H1 (cell line): Measurements from ENCODE around the gene GPR87. TPM values are rescaled to one million over a fixed set of nuclear protein-coding genes. Genes with fewer than 3 reads are reported as not detected.
A peak's percentile ranks its signal among the peaks of the same experiment; 100 is the strongest.

Experiments used
- CTCF ChIA-PET: fragments of 300-600 bp; sonication (Branson Sonifier 250); formaldehyde crosslinking; loops from one replicate; lab custom pipeline; 2021; ENCODE audit not compliant: partially characterized antibody; lab: Charles Lee
- POLR2A ChIA-PET: fragments of 300-600 bp; sonication (Branson Sonifier 250); formaldehyde crosslinking; loops from one replicate; lab custom pipeline; 2021; ENCODE audit warnings: inconsistent platforms; ENCODE audit not compliant: partially characterized antibody; lab: Charles Lee
- DNase-seq, 2 experiments: peaks; one replicate each; pipeline versions ENCODE4 v3.0.0 to v3.0.0-alpha.2; 2010 to 2022; ENCODE audit warnings: low spot score in 2 of 2, low read depth in 1 of 2, mixed read lengths in 1 of 2
- FAIRE-seq: peaks from 2 replicates; lab custom pipeline; 2011; peaks lifted over from hg19 to GRCh38; lab: Jason Lieb, UNC
- H2AFZ ChIP-seq: 2 replicates; pipeline ENCODE4 v1.8.1; 2012; ENCODE audit warnings: low read length, inconsistent platforms
- H2AK5ac ChIP-seq: 2 replicates; pipeline ENCODE4 v1.6.1; 2013; ENCODE audit warnings: low read depth, low read length
- H2BK120ac ChIP-seq: replicated peaks from 2 replicates; pipeline ENCODE3; 2013; ENCODE audit warnings: low read depth, low read length, inconsistent platforms
- H2BK12ac ChIP-seq: 2 replicates; pipeline ENCODE4 v1.6.1; 2013; ENCODE audit warnings: low read depth, low read length
- H2BK15ac ChIP-seq: 2 replicates; pipeline ENCODE4 v1.6.1; 2013; ENCODE audit warnings: low read length
- H2BK20ac ChIP-seq: 2 replicates; pipeline ENCODE4 v1.6.1; 2013; ENCODE audit warnings: low read length
- H2BK5ac ChIP-seq: 2 replicates; pipeline ENCODE4 v1.6.1; 2013; ENCODE audit warnings: low read depth, low read length
- H3K14ac ChIP-seq: 2 replicates; pipeline ENCODE4 v1.6.1; 2013; ENCODE audit warnings: inconsistent platforms; ENCODE audit not compliant: insufficient read length
- H3K18ac ChIP-seq: 2 replicates; pipeline ENCODE4 v1.6.1; 2013; ENCODE audit warnings: low read length; ENCODE audit errors: extremely low read depth
- H3K23ac ChIP-seq: 2 replicates; pipeline ENCODE4 v1.6.1; 2013; ENCODE audit warnings: inconsistent platforms; ENCODE audit not compliant: insufficient read length
- H3K23me2 ChIP-seq: 2 replicates; pipeline ENCODE4 v1.6.1; 2013; ENCODE audit warnings: low read depth, low read length
- H3K27ac ChIP-seq: 2 replicates; pipeline ENCODE4 v1.6.1; 2011; ENCODE audit warnings: low read depth, low read length, inconsistent platforms
- H3K27me3 ChIP-seq, 4 experiments: replicated peaks in 1 of 4; 1 replicate in 1 of 4; 2 replicates in 3 of 4; pipeline versions ENCODE4 v1.6.1 to v1.8.1; 2011 to 2013; ENCODE audit warnings: low read length in 3 of 4, mild to moderate bottlenecking in 3 of 4, inconsistent platforms in 2 of 4, mixed read lengths in 2 of 4, moderate library complexity in 1 of 4; ENCODE audit not compliant: control insufficient read depth in 3 of 4, insufficient read depth in 3 of 4; ENCODE audit errors: extremely low read depth in 1 of 4
- H3K36me3 ChIP-seq, 4 experiments: 2 replicates each; pipeline versions ENCODE4 v1.6.1 to v1.8.1; 2011 to 2013; ENCODE audit warnings: mild to moderate bottlenecking in 4 of 4, low read length in 3 of 4, moderate library complexity in 2 of 4, control low read depth in 1 of 4, inconsistent platforms in 1 of 4; ENCODE audit not compliant: insufficient read depth in 4 of 4, control insufficient read depth in 2 of 4
- H3K4ac ChIP-seq: replicated peaks from 2 replicates; pipeline ENCODE3; 2013; ENCODE audit warnings: low read length, low read depth, mixed read lengths, inconsistent platforms; ENCODE audit not compliant: insufficient read length
- H3K4me1 ChIP-seq, 4 experiments: replicated peaks in 1 of 4; 1 replicate in 1 of 4; 2 replicates in 3 of 4; pipeline versions ENCODE4 v1.6.1 to v1.8.1; 2011 to 2013; ENCODE audit warnings: low read length in 3 of 4, inconsistent platforms in 2 of 4, mixed read lengths in 1 of 4; ENCODE audit not compliant: insufficient read depth in 4 of 4, control insufficient read depth in 3 of 4
- H3K4me2 ChIP-seq, 2 experiments: 2 replicates each; pipeline versions ENCODE4 v1.6.1 to v1.8.1; 2011 to 2013; ENCODE audit warnings: low read depth in 2 of 2, low read length in 2 of 2, control low read depth in 1 of 2, inconsistent platforms in 1 of 2, mild to moderate bottlenecking in 1 of 2; ENCODE audit not compliant: insufficient read depth in 1 of 2
- H3K4me3 ChIP-seq, 4 experiments: fragments of 200-600, 300-600 bp in 1 of 4; sonication (generic), shearing (Covaris generic), sonication (Bioruptor Twin) in 1 of 4; 2 replicates each; pipeline versions ENCODE4 v1.5.1 to v1.8.1; 2011 to 2016; ENCODE audit warnings: low read length in 4 of 4, low read depth in 3 of 4, control low read depth in 2 of 4, inconsistent platforms in 2 of 4, mild to moderate bottlenecking in 2 of 4, mixed read lengths in 1 of 4, moderate library complexity in 1 of 4; ENCODE audit not compliant: insufficient read depth in 2 of 4; ENCODE audit errors: extremely low read depth in 1 of 4
- H3K56ac ChIP-seq: replicated peaks from 2 replicates; pipeline ENCODE3; 2013; ENCODE audit warnings: low read depth, mild to moderate bottlenecking, mixed read lengths, low read length, inconsistent platforms; ENCODE audit not compliant: insufficient read length
- H3K79me1 ChIP-seq: 2 replicates; pipeline ENCODE4 v1.6.1; 2013; ENCODE audit warnings: low read depth, low read length, control low read depth
- H3K79me2 ChIP-seq, 2 experiments: 2 replicates each; pipeline versions ENCODE4 v1.6.1 to v1.8.1; 2012 to 2013; ENCODE audit warnings: low read length in 2 of 2, mild to moderate bottlenecking in 2 of 2, inconsistent platforms in 1 of 2; ENCODE audit not compliant: insufficient read depth in 2 of 2, control insufficient read depth in 1 of 2
- H3K9ac ChIP-seq, 4 experiments: replicated peaks in 1 of 4; 1 replicate in 1 of 4; 2 replicates in 3 of 4; pipeline versions ENCODE4 v1.6.1 to v1.8.1; 2011 to 2013; ENCODE audit warnings: low read depth in 3 of 4, low read length in 3 of 4, control low read depth in 2 of 4, mild to moderate bottlenecking in 2 of 4, moderate library complexity in 2 of 4, inconsistent platforms in 1 of 4; ENCODE audit errors: extremely low read depth in 1 of 4
- H3K9me3 ChIP-seq, 2 experiments: 2 replicates each; pipeline versions ENCODE4 v1.6.1 to v1.8.1; 2012 to 2013; ENCODE audit warnings: mild to moderate bottlenecking in 2 of 2, moderate library complexity in 2 of 2, control low read depth in 1 of 2, inconsistent platforms in 1 of 2, low read depth in 1 of 2, low read length in 1 of 2, mixed read lengths in 1 of 2; ENCODE audit not compliant: insufficient read depth in 2 of 2
- H4K20me1 ChIP-seq, 2 experiments: replicated peaks in 1 of 2; 2 replicates each; pipeline versions ENCODE3 to v1.8.1; 2011 to 2013; ENCODE audit warnings: inconsistent platforms in 2 of 2, low read length in 2 of 2, mild to moderate bottlenecking in 1 of 2; ENCODE audit not compliant: insufficient read depth in 2 of 2, control insufficient read depth in 1 of 2
- H4K5ac ChIP-seq: 2 replicates; pipeline ENCODE4 v1.6.1; 2013; ENCODE audit warnings: low read length, low read depth, mixed read lengths, inconsistent platforms; ENCODE audit not compliant: insufficient read length
- H4K8ac ChIP-seq: 2 replicates; pipeline ENCODE4 v1.8.0; 2013; ENCODE audit warnings: mild to moderate bottlenecking, moderate library complexity, low read length, inconsistent platforms; ENCODE audit not compliant: insufficient read depth; ENCODE audit errors: extremely low read depth
- H4K91ac ChIP-seq: replicated peaks from 2 replicates; pipeline ENCODE3; 2013; ENCODE audit warnings: low read length, mixed read lengths, inconsistent platforms; ENCODE audit not compliant: insufficient read length
- BRCA1 ChIP-seq: IDR thresholded peaks from 2 replicates; pipeline ENCODE4 v1.6.1; 2012; ENCODE audit warnings: low read depth, low read length, improper control_type of control experiment
- CEBPB ChIP-seq: IDR thresholded peaks from 2 replicates; pipeline ENCODE4 v1.6.1; 2012; ENCODE audit warnings: low read depth, low read length
- CHD1 ChIP-seq: IDR thresholded peaks from 2 replicates; pipeline ENCODE4 v1.6.1; 2012; ENCODE audit warnings: low read depth, low read length, improper control_type of control experiment
- CREB1 ChIP-seq: IDR thresholded peaks from 2 replicates; pipeline ENCODE4 v1.6.1; 2012; ENCODE audit warnings: inconsistent platforms
- EGR1 ChIP-seq: IDR thresholded peaks from 2 replicates; pipeline ENCODE4 v1.6.1; 2011; ENCODE audit warnings: low read depth, low read length, borderline replicate concordance
- EP300 ChIP-seq, 2 experiments: IDR thresholded peaks; 1 replicate in 1 of 2; 2 replicates in 1 of 2; pipeline ENCODE4 v1.6.1; 2011 to 2012; ENCODE audit warnings: low read depth in 2 of 2, low read length in 2 of 2, mild to moderate bottlenecking in 2 of 2, borderline replicate concordance in 1 of 2, inconsistent platforms in 1 of 2, moderate library complexity in 1 of 2
- PHF8 ChIP-seq: fragments of 200-600 bp; sonication (generic); conservative IDR thresholded peaks from 2 replicates; pipeline ENCODE4 v1.7.1; 2012; ENCODE audit warnings: low read depth, mild to moderate bottlenecking, inconsistent platforms, low read length, moderate library complexity
- RFX5 ChIP-seq: IDR thresholded peaks from 2 replicates; pipeline ENCODE4 v1.6.1; 2011; ENCODE audit warnings: low read depth, low read length, improper control_type of control experiment, borderline replicate concordance
- RNF2 ChIP-seq: fragments of 200-900, 300-1000 bp; sonication (generic); IDR thresholded peaks from 2 replicates; pipeline ENCODE4 v1.7.1; 2016; ENCODE audit warnings: borderline replicate concordance, low read depth, mild to moderate bottlenecking, antibody characterized with exemption, low read length; ENCODE audit not compliant: poor library complexity, severe bottlenecking; ENCODE audit errors: missing control alignments
- SIN3A ChIP-seq, 2 experiments: IDR thresholded peaks in 1 of 2; conservative IDR thresholded peaks in 1 of 2; 2 replicates each; pipeline ENCODE4 v1.6.1; 2011 to 2012; ENCODE audit warnings: low read length in 2 of 2, improper control_type of control experiment in 1 of 2, low read depth in 1 of 2, mild to moderate bottlenecking in 1 of 2
- SP2 ChIP-seq: IDR thresholded peaks from 2 replicates; pipeline ENCODE4 v1.6.1; 2012; ENCODE audit warnings: mild to moderate bottlenecking, low read length, inconsistent platforms
- SRF ChIP-seq: IDR thresholded peaks from 2 replicates; pipeline ENCODE4 v1.6.1; 2011; ENCODE audit warnings: mild to moderate bottlenecking, low read depth, low read length, moderate library complexity
- TBP ChIP-seq: IDR thresholded peaks from 2 replicates; pipeline ENCODE4 v1.6.1; 2011; ENCODE audit warnings: low read depth, low read length, improper control_type of control experiment
- WGBS, 2 experiments: shearing (Covaris generic) in 1 of 2; methylation state at CpG; one replicate each; pipeline versions ENCODE4 v1.1.6 to v1.1.7; 2013 to 2015; ENCODE audit warnings: low lambda C conversion rate in 2 of 2, mixed read lengths in 2 of 2, inconsistent platforms in 1 of 2, low coverage in 1 of 2, missing lambda C conversion rate in 1 of 2; ENCODE audit not compliant: insufficient replicate concordance in 2 of 2, insufficient coverage in 1 of 2, insufficient read length in 1 of 2; ENCODE audit errors: extremely low coverage in 1 of 2, missing lambda C conversion rate in 1 of 2; 5-methylcytosine and 5-hydroxymethylcytosine counted together
- polyA plus RNA-seq, 7 experiments: library from polyadenylated mRNA; depleted of rRNA in 3 of 7; stranded (reverse) in 5 of 7; unstranded in 2 of 7; fragments of >200 nt in 5 of 7; fragments of 200-250 nt in 2 of 7; gene quantifications; 1 replicate in 5 of 7; 2 replicates in 1 of 7; 4 replicates in 1 of 7; pipeline versions ENCODE4 v1.2.1 to v1.2.3, GENCODE V29; 2011 to 2013; ENCODE audit warnings: missing spikeins in 2 of 7, mixed read lengths in 2 of 7
- total RNA-seq: library from RNA; stranded (reverse); fragmentation: NEBNext Ultra II Directional; extraction: Animal tissue kit (Norgen Biotek cat#: 25700); gene quantifications from 2 replicates; pipeline ENCODE4 v1.2.1, GENCODE V29; 2021

The GPR87 gene
- total and polyA plus RNA-seq, 2 of the 8 experiments (the other 6 are each of a cell fraction or from before 2014, with no cell fraction given), result 0.05 TPM; not detected in 1

GRCh38 chr3:151262871-151263525 is 53.6 kb downstream of the GPR87 start:
- Histone ChIP-seq H2BK12ac (no peak overlapping the region), H3K23ac (no peak overlapping the region), H3K79me2 (no peaks in the 10 kb centered on the region), H2AFZ (no peak overlapping the region), H3K4ac (no peak overlapping the region), H3K9ac (no peak overlapping the region), H3K4me3 (no peak overlapping the region), H3K36me3 (no peaks in the 10 kb centered on the region), H3K27ac (no peak overlapping the region), H3K4me2 (no peak overlapping the region), H2AK5ac (peak overlapping the region; percentile 57; the same call in 1 of the 2 replicates), H3K79me1 (no peaks in the 10 kb centered on the region; the same call in 1 of the 2 replicates), H3K9me3 (no peaks in the 10 kb centered on the region), H2BK20ac (no peak overlapping the region), H3K4me1 (peaks cover 0 to 7% (median 1%) of the 10 kb centered on the region in 4 experiments; a peak in 2 of 7 replicates), H4K91ac (no peak overlapping the region), H3K27me3 (no peaks in the 10 kb centered on the region), H2BK15ac (no peak overlapping the region), H4K5ac (no peak overlapping the region), H3K56ac (no peak overlapping the region), H3K18ac (no peak overlapping the region), H2BK5ac (no peak overlapping the region), H4K8ac (peak overlapping the region; percentile 3; the same call in 1 of the 2 replicates), H3K14ac (no peak overlapping the region), H3K23me2 (no peaks in the 10 kb centered on the region; the same call in 1 of the 2 replicates), H2BK120ac (no peak overlapping the region), H4K20me1 (no peaks in the 10 kb centered on the region)
- FAIRE-seq, result peak; percentile 19
- CTCF ChIA-PET, result interaction anchor here (1.3 to 4.1 kb wide), 7 partner anchors 14 to 35 kb away, joined by 3 to 32 read pairs (median 5); no protein-coding TSS in a partner anchor
- POLR2A ChIA-PET, result no interaction called here
- DNase-seq, result no peak
- WGBS, 2 experiments, result 84% methylated on average over 8 of the region's 8 CpGs; no CpG with 5 or more reads in 1 of the 2 experiments
- TF ChIP-seq PHF8 (no peak), CEBPB (no peak), EP300 (IDR thresholded peaks at IDR 0.05; ENCODE audit: borderline replicate concordance in 1 of 2, low read depth in 2 of 2, low read length in 2 of 2) (no peak), CHD1 (no peak), SP2 (no peak), RFX5 (no peak), SRF (no peak), RNF2 (no peak), EGR1 (no peak), TBP (no peak), SIN3A (conservative IDR thresholded peaks at IDR 0.05 in 1 of 2, IDR thresholded peaks at IDR 0.05 in 1 of 2; ENCODE audit: low read depth in 1 of 2, low read length in 2 of 2) (no peak), BRCA1 (no peak), CREB1 (no peak)
